GM18870 (cell line): ENCODE results near the gene RNGTT.
"Not testable (repeated sequence)": the region's sequence is repeated elsewhere in the genome, so short reads cannot be mapped to it uniquely, and the experiment has no call there.

Experiments used
- ATAC-seq: cut with Tn5 transposase; IDR thresholded peaks from one replicate; pipeline ENCODE4 v1.9.1; 2021; ENCODE audit warnings: moderate library complexity; ENCODE audit not compliant: unreplicated experiment

Gene RNGTT

DNA sequence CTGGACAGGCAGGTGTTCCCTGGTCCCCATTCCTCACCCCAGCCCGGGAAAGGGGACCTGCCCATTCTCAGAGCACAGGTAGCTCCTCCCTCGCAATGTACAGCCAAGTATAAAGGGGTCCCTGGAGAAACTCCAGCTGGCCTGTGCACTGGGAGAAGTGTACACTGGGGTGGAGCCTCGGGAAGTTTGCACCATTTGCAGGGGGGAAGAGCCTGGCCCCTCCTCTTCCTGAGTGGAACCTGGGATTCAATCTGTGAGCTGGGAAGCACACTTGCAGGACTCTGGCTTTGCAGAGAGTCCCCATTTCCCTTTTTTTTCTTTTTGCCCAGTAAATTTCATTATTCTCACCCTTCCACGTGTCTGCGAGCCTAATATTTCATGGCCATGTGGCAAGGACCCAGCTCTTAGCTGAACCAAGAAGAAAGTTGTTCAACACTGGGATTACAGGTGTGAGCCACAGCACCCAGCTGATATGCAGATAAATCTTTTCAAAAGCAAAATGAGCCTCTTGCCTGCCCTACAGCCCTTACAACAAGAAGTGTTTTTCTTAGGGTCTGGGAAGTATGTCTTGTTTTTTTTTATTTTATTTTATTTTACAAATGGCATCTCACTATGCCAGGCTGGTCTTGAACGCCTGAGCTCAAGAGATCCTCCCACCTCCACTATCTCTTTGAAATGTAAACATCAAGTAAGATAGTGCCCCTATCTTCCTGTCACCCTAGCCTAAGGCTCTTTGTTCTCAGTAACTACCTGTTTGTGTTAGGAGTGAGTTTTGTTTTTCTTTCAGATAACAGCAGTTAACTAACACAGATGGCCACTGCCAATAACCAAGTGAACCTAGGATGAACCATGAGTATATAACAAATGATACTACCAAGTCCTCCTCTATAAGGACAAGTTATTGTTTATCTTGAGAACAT, 9.3 kb upstream of the RNGTT start:
- ATAC-seq = no peak

DNA sequence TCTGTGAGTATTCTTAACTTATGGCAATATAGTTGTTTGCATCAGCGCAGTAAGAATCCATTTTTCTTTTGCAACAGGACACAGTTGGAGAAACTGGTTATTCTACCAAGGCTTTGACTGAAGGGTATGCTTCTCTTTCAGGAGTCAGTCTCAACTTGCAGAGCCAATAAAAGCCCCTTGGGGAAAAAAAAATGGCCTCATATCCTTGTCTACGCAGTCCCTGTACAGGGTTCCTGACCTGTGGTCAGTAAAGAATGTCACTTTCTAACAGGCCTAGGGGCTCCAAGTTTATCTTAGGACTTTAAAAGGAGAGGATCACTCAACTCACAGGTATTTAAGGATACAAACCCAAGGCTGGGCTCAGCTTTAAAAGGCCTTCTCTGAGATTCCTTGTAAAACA, 6.9 kb upstream of the RNGTT start:
- ATAC-seq = no peak

DNA sequence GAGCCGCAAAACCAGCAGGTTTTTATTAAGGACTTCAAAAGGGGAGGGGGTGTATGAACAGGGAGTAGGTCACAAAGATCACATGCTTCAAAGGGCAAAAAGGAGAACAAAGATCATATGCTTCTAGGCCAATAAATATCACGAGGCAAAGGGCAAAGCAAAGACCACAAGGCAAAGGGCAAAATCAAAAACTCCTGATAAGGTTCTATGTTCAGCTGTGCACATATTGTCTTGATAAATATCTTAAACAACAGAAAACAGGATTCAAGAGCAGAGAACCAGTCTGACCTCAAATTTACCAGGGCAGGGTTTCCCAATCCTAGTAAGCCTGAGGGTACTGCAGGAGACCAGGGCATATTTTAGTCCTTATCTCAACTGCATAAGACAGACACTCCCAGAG, 5.8 kb upstream of the RNGTT start:
- ATAC-seq = not testable (repeated sequence)

DNA sequence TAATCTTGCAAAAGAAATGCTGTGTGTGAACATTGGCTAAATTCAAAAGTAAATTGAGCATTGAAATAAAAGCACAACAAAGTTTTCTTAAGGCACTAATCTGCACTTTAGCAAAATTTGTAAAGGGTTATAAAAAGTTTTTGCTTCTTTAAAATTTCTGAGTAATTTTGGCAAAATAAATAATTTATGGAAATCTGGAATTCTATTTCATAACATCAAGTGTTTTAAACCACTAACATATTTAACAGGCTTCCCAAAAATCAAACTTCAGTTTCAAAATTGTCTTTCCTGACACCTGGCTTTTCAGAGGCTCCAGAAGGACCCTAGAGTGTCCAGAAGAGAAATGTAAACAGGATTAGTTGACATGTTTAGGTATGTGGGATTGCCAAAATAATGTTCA, 4.5 kb upstream of the RNGTT start:
- ATAC-seq = no peak

DNA sequence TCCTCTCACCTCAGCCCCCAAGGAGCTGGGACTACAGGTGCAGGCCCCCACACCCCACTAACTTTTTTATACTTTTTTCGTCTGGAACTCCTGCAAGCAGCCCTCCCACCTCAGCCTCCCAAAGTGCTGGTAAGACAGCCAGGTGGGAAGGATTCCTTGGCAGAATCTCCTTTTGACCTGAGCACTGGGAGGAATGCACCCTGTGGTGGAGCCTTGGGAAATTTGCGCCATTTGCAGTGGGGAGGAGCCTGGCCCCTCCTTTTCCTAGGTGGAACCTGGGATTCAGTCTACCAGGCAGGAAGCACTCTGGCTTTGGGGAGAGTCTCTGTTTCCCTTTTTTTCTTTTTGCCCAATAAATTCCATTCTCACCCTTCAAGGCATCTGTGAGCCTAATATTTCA, 2.3 kb upstream of the RNGTT start:
- ATAC-seq = no peak

DNA sequence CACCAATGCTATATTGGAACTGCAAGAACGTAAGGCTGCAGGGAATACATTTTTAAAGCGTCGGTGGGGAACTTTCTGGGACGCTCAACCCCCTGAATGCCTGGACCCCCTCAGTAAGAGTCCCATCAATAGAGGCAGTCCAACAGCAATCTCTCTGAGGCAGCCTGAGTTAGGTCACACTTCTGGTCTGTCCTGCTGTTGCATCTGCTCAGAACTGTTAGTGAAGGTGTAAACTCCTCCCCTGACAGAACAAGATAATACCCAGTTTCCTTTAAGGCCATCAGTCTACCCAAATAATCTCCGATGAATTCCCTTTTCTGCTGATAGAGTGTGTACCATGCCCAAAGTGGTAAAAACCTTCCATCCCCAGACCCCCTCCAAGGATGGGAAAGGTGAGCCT, 1.1 kb upstream of the RNGTT start:
- ATAC-seq = no peak

DNA sequence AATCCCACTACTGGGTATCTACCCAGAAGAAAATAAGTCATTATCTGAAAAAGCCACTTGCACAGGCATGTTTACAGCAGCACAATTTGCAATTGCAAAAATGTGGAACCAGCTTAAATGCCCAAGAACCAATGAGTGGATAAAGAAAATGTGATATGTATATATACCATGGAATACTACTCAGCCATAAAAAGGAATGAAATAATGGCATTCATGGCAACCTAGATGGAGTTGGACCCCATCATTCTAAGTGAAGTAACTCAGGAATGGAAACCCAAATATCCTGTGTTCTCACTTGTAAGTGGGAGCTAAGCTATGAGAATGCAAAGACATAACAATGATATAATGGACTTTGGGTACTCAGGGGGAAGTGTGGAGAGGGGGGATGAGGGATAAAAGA, 4.6 kb downstream of the RNGTT start:
- no peak for ATAC-seq

DNA sequence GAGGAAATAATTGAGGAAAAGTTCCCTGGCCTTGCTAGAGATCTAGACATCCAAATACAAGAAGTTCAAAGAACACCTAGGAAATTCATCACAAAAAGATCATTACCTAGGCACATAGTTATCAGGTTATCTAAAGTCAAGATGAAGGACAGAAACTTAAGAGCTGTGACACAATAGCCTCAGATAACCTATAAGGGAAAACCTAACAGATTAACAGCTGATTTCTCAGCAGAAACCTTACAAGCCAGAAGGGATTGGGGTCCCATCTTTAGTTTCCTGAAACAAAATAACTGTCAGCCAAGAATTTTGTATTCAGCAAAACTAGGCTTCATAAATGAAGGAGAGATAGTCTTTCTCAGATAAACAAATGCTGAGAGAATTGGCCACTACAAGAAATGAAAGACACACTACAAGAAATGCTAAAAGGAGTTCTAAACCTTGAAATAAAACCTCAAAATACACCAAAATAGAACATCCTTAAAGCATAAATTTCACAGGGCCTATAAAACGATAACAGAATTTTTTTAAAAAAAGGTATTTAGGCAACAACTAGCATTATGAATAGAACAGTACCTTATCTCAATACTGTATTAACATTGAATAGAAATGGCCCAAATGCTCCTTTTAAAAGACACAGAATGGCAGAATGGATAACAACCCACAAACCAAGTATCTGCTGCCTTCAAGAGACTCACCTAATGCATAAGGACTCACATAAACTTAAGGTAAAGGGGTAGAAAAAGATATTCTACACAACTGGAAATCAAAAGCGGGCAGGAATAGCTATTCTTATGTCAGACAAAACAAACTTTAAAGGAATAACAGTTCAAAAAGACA, 9.7 kb downstream of the RNGTT start:
- ATAC-seq = no peak

DNA sequence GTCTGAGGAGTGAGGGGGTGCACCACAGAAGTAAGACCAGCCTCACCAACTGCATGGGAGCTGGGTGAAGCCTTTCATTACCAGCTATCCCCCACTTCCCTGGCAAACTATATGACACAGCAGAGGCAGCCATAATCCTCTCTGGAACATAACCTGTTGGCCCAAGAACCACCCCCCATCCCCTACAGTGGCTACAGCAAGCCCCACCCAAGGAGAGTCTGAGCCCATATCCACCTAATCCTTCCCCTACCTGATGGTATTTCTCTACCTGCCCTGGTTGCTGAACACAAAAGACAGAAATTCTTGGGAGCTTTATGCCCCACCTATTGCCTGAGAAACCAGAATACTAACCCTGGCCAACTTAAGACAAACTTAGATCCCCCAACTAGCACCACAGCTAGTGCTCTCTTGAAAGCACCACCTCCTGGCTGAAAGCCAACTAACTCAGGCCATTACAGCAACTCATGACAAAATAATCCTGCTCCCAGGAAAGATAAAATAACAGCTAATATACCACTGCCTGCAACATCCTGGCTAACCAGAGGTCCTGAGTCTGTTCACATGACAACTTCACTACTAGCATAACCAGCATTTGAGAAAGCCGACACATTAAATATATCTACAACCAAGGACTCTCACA, 11.2 kb downstream of the RNGTT start:
- ATAC-seq = no peak

DNA sequence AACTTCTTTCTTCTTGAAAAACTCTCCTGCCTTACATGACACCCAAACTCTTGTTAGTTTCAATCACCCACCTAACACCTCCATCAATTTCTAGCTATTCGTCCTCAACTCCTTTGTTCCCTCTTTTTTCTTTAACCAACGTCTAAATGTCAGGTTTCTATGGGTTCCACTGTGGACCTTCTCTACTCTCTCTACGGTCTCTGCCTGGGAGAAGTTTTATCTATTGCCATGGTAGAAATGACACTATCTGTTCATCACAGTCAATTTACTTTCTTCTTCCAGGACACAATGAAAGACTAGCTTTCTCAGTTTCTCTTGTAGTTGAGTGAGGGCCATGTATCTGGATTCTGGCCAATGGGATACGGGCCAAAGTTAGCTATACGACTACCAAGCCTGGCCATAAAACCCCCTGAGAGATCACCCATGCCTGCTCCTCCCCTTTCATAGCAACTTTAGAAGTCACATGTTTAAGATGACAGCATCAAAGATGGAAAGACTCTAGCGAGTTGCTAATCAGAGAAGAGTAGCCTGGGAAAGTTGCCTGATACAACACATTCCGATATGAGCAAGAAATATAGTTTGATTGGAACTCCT, 17.9 kb downstream of the RNGTT start:
- no peak for ATAC-seq

DNA sequence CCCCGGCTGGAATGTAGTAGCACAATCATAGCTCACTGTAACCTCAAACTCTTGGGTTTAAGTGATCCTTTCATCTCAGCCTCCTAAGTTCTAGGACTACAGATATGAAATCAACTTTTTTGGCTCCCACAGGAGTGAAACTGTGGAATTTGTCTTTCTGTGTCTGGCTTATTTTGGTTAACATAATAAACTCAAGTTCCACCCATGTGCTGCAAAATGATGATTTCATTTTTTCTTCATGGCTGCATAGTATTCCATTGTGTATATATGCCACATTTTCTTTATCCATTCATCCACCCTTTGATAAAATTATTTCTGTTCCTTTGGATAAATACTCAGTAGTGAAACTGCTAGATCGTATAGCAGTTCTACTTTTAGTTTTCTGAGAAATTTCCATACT, 29.9 kb downstream of the RNGTT start:
- ATAC-seq = no peak

DNA sequence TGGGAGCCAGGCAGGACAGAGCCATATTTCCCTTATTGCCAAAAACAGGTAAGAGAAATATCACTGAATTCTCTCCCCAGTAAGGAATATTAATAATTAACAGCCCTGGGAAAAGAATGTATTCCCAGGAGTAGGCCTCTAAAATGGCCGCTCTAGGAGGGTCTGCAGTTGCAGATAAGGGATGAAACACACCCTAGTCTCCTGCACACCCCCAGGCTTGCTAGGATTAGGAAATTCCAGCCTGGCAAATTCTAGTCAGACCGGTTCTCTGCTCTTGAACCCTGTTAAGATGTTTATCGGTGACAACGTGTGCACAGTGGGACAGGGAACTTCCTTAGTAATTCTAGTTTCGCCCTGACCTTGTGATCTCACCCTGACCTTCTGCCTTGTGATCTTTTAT, 31.4 kb downstream of the RNGTT start:
- ATAC-seq = not testable (repeated sequence)

DNA sequence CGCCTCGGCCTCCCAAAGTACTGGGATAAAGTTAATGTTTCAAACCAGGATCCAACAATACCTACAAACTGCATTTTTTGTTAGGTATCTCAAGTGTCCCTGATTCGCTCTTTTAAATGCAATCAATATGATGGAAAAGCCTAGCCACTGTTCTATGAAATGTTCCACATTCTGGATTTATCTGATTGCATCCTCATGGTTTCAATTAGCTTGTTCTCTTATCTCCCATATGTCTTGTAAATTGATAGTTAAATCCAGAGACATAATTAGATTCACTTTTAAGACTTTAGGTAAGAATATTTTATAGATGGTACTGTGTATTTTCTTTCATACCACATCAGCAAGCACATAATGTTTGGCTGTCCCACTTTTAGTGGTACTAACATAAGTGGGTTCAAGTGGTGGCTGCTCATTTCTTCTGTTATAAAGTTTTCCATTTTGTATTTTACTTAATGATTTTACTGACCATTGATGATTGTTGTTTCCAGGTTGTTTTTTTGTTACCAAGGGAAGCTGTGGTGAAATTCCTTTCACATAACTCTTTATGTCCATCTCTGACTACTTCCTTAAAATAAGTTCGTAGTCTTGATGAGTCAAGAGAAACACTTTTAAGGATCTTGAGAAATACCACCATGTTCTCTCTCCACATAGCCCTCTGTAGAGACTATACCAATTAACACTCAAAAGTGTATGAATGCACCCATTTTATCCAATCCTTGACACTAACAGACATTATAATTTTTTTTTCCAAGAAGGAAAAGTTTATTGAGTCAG, 40.5 kb downstream of the RNGTT start:
- no peak for ATAC-seq

DNA sequence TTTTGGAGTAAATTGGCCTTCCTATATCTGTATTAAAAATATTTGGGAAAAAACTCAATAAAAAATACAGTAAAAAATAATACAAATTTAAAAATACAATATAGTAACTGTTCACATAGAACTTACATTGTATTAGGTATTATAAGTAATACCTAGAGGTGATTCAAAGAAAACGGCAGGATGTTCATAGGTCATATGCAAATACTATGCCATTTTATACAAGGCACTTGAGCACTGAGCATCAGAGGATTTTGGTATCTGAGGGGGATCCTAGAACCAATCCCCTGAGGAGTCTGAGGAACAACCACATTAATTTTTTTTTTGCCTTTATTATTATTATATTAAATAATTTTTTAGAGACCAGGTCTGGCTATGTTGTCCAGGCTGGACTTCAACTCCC, 41.7 kb downstream of the RNGTT start:
- no peak for ATAC-seq

DNA sequence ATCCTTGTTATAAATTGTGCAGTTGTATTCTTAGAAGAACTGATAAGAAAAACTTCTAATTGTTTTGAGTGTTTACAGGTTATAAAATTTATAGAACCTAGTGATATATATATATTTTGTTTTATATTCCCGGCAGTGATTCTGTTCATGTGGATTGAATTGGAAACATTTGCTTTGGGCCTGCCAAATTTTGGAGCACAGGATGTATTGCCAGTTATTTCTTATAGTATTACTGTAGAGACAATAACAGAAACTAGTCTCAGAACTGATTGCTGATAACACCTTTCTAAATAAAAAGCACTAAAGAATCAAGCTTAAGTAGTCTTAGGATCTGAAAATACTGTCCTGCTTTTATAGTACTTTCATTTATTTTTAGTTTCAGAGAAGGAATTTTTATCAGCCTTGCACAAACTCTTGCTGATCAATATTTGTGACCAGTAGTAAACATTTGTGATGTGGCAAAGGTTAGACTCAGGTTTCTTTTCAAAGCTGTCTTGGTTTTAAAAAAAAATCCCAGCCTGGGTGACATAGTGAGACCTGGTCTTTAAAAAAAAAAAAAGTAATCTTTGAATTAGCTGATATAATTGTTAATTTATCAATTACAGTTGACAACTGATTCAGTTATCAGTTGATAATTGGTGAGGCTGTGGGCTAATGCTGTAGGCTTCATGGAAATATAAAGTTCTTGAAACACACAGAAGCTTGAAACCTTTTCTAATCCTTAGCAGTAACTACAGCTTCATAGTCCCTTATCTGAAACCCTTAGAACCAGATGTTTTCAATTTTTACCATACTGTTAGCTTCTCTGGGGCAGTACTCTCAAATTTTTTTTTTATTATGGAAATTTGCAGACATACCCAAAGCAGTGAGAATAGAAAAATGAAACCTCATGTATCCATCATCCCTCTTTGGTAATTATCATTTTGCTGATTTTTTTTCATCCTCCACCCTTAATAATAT, 42.4 kb downstream of the RNGTT start:
- ATAC-seq = no peak

DNA sequence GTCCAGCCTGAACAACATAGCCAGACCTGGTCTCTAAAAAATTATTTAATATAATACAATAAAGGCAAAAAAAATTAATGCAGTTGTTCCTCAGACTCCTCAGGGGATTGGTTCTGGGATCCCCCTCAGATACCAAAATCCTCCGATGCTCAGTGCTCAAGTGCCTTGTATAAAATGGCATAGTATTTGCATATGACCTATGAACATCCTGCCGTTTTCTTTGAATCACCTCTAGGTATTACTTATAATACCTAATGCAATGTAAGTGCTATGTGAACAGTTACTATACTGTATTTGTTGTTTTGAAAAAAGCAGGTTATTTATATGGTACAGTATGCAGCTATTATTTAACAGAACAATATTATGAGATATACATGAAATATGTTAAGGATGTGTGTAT, 43.3 kb downstream of the RNGTT start:
- ATAC-seq = no peak

DNA sequence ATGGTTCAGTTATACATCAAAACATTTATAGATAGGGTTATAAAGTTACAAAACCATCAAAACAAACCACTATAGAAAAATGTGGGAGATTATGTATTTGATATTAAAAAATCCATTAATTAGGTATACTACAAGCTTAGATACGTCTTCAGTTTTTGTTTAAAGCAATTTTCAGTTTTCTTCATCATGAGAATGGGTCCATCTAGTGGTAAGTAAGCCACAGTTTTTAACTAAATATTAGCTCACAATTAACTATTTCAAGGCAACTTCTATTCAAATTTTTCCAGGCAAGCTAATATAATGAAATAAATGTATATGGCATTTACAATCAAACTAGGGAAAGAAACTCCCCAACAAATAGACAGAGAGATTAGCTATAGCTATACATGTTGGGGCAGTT, 44.4 kb downstream of the RNGTT start:
- ATAC-seq = no peak

DNA sequence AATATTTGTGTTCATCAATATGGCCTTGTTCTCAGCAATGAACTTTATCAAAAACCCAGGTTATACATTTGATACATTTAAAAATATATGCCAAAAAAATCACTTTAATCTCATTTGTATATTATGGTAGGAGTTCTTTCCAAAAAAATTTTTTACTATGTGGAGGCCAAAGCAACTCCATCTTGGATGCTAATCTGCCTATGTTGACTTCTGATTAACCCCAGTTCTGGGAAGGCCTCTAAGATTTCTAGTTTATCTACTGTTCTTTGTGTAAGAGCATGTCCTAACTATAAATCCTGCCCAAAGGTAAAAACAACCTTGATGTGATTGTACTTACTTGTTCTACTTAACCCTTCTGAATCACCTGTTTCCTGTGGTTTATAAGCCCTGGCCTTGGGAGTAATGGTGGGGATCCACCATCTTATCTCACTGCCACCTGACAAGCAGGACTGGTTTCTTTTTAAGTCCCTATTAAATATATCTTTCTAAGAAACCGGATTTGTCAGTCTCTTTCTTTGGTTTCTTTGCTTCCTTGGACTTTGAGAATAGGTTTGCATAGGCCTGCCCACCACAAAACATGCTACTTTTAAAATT, 46.7 kb downstream of the RNGTT start:
- ATAC-seq = no peak
